Measurements from ENCODE around the gene TRIM27.
A peak's percentile ranks its signal among the peaks of the same experiment; 100 is the strongest.
"Not testable (repeated sequence)": the region's sequence is repeated elsewhere in the genome, so short reads cannot be mapped to it uniquely, and the experiment has no call there.

The TRIM27 gene

GRCh38 chr6:28901831-28902230 lies 22.0 kb downstream of the TRIM27 start:
- no peak overlapping the region for H3K4me3 ChIP-seq (ENCODE audit: low read depth, low read length)

GRCh38 chr6:28900577-28901256 lies 23.1 kb downstream of the TRIM27 start:
- no peak overlapping the region for H3K4me3 ChIP-seq (ENCODE audit: low read depth, low read length)
- DNase-seq (ENCODE audit: low read depth): no peak

More at GRCh38 chr6:28901831-28902230, 22.0 kb downstream of the TRIM27 start:
- DNase-seq (ENCODE audit: low read depth): no peak

GRCh38 chr6:28898710-28898965 lies 25.1 kb downstream of the TRIM27 start:
- DNase-seq (ENCODE audit: low read depth): no peak
- no peak overlapping the region for H3K4me3 ChIP-seq (ENCODE audit: low read depth, low read length)

GRCh38 chr6:28897369-28897745 lies 26.4 kb downstream of the TRIM27 start:
- H3K4me3 ChIP-seq (ENCODE audit: low read depth, low read length): peak overlapping the region; percentile 66
- DNase-seq (ENCODE audit: low read depth): no peak

GRCh38 chr6:28896505-28897368 lies 27.0 kb downstream of the TRIM27 start:
- H3K4me3 ChIP-seq (ENCODE audit: low read depth, low read length): peak overlapping the region; percentile 66
- DNase-seq (ENCODE audit: low read depth): no peak

- H3K4me3 ChIP-seq (ENCODE audit: low read depth, low read length): peak overlapping the region; percentile 66
- peak; percentile 87 for DNase-seq (ENCODE audit: low read depth)
Measured at GRCh38 chr6:28895131-28895812, 28.5 kb downstream of the TRIM27 start.

- no peak for DNase-seq (ENCODE audit: low read depth)
Measured at GRCh38 chr6:28893172-28893799, 30.5 kb downstream of the TRIM27 start.

GRCh38 chr6:28892525-28892924 lies 31.3 kb downstream of the TRIM27 start:
- DNase-seq (ENCODE audit: low read depth): no peak

More at GRCh38 chr6:28893172-28893799, 30.5 kb downstream of the TRIM27 start:
- H3K4me3 ChIP-seq (ENCODE audit: low read depth, low read length): no peak overlapping the region

GRCh38 chr6:28887796-28888496 lies 35.8 kb downstream of the TRIM27 start:
- no peak for DNase-seq (ENCODE audit: low read depth)
- H3K4me3 ChIP-seq (ENCODE audit: low read depth, low read length): no peak overlapping the region

More at GRCh38 chr6:28892525-28892924, 31.3 kb downstream of the TRIM27 start:
- no peak overlapping the region for H3K4me3 ChIP-seq (ENCODE audit: low read depth, low read length)

- no peak for DNase-seq (ENCODE audit: low read depth)
- H3K4me3 ChIP-seq (ENCODE audit: low read depth, low read length): no peak overlapping the region
Measured at GRCh38 chr6:28886079-28886439, 37.7 kb downstream of the TRIM27 start.

GRCh38 chr6:28884423-28885131 lies 39.2 kb downstream of the TRIM27 start:
- H3K4me3 ChIP-seq (ENCODE audit: low read depth, low read length): no peak overlapping the region
- no peak for DNase-seq (ENCODE audit: low read depth)

GRCh38 chr6:28880894-28881780 lies 42.6 kb downstream of the TRIM27 start:
- peak overlapping the region; percentile 67 for H3K4me3 ChIP-seq (ENCODE audit: low read depth, low read length)
- no peak for DNase-seq (ENCODE audit: low read depth)

- peak overlapping the region; percentile 67 for H3K4me3 ChIP-seq (ENCODE audit: low read depth, low read length)
- DNase-seq (ENCODE audit: low read depth): no peak
Measured at GRCh38 chr6:28880519-28880893, 43.3 kb downstream of the TRIM27 start.

GRCh38 chr6:28876710-28877109 lies 47.1 kb downstream of the TRIM27 start:
- H3K4me3 ChIP-seq (ENCODE audit: low read depth, low read length): no peak overlapping the region
- DNase-seq (ENCODE audit: low read depth): no peak

GRCh38 chr6:28875191-28875747 lies 48.5 kb downstream of the TRIM27 start:
- H3K4me3 ChIP-seq (ENCODE audit: low read depth, low read length): no peak overlapping the region
- DNase-seq (ENCODE audit: low read depth): no peak

- not testable (repeated sequence) for H3K4me3 ChIP-seq (ENCODE audit: low read depth, low read length); DNase-seq (ENCODE audit: low read depth)
Measured at GRCh38 chr6:28872157-28872817, 51.5 kb downstream of the TRIM27 start.

All from skeletal muscle cell (primary cell).